NCI-H69 (cell line): ENCODE results near the gene NDUFB11.
"Not testable (repeated sequence)": the region's sequence is repeated elsewhere in the genome, so short reads cannot be mapped to it uniquely, and the experiment has no call there.

Source experiments
- DNase-seq: peaks from one replicate; lab custom pipeline; 2025; lab: John Stamatoyannopoulos, UW

NDUFB11 gene

GRCh38 chrX:47146936-47147859, 2.7 kb upstream of the NDUFB11 start:
- no peak for DNase-seq

GRCh38 chrX:47146121-47146935, 1.8 kb upstream of the NDUFB11 start:
- DNase-seq = peak; percentile 31

- DNase-seq = peak; percentile 70
Observed at GRCh38 chrX:47145395-47146120, 1.1 kb upstream of the NDUFB11 start.

GRCh38 chrX:47143894-47144625, 442 bp downstream of the NDUFB11 start:
- peak; percentile 68 for DNase-seq

- DNase-seq = no peak
Observed at GRCh38 chrX:47138171-47138570, 6.3 kb downstream of the NDUFB11 start.

- not testable (repeated sequence) for DNase-seq
Observed at GRCh38 chrX:47135650-47136049, 8.9 kb downstream of the NDUFB11 start.

GRCh38 chrX:47133493-47133892, 11.0 kb downstream of the NDUFB11 start:
- DNase-seq = no peak

- peak; percentile 30 for DNase-seq
Observed at GRCh38 chrX:47129899-47130358, 14.6 kb downstream of the NDUFB11 start.

- DNase-seq = peak; percentile 94
Observed at GRCh38 chrX:47129157-47129898, 15.2 kb downstream of the NDUFB11 start.

GRCh38 chrX:47124466-47124865, 20.0 kb downstream of the NDUFB11 start:
- not testable (repeated sequence) for DNase-seq

GRCh38 chrX:47116551-47117110, 27.9 kb downstream of the NDUFB11 start:
- not testable (repeated sequence) for DNase-seq

- DNase-seq = no peak
Observed at GRCh38 chrX:47112316-47112954, 32.1 kb downstream of the NDUFB11 start.

GRCh38 chrX:47110936-47111615, 33.4 kb downstream of the NDUFB11 start:
- DNase-seq = not testable (repeated sequence)

- DNase-seq = no peak
Observed at GRCh38 chrX:47101206-47101605, 43.3 kb downstream of the NDUFB11 start.

GRCh38 chrX:47098338-47099094, 46.0 kb downstream of the NDUFB11 start:
- no peak for DNase-seq

GRCh38 chrX:47097018-47097417, 47.5 kb downstream of the NDUFB11 start:
- peak; percentile 4 for DNase-seq

- no peak for DNase-seq
Observed at GRCh38 chrX:47093860-47094259, 50.6 kb downstream of the NDUFB11 start.

- DNase-seq = peak; percentile 56
Observed at GRCh38 chrX:47093248-47093647, 51.3 kb downstream of the NDUFB11 start.
